GM18907 (cell line): Measurements from ENCODE around the gene ULK4.
"Not testable (repeated sequence)": the region's sequence is repeated elsewhere in the genome, so short reads cannot be mapped to it uniquely, and the experiment has no call there.

Experiments used
- ATAC-seq: cut with Tn5 transposase; IDR thresholded peaks from one replicate; pipeline ENCODE4 v1.9.1; 2021; ENCODE audit warnings: mild to moderate bottlenecking, moderate library complexity; ENCODE audit not compliant: unreplicated experiment

ULK4 gene

GRCh38 chr3:41651718-41652117 is 310.2 kb downstream of the ULK4 start:
- no peak for ATAC-seq

GRCh38 chr3:41650406-41650805 is 311.5 kb downstream of the ULK4 start:
- ATAC-seq = no peak

- ATAC-seq = no peak
These were observed 312.7 kb downstream of the ULK4 start for GRCh38 chr3:41649129-41649739.

GRCh38 chr3:41647730-41648129 is 314.2 kb downstream of the ULK4 start:
- ATAC-seq = not testable (repeated sequence)

- ATAC-seq = no peak
These were observed 321.8 kb downstream of the ULK4 start for GRCh38 chr3:41640076-41640475.

- no peak for ATAC-seq
These were observed 323.5 kb downstream of the ULK4 start for GRCh38 chr3:41638381-41638780.

GRCh38 chr3:41632700-41633099 is 329.2 kb downstream of the ULK4 start:
- no peak for ATAC-seq

GRCh38 chr3:41630708-41631107 is 331.2 kb downstream of the ULK4 start:
- no peak for ATAC-seq

GRCh38 chr3:41629986-41630385 is 331.9 kb downstream of the ULK4 start:
- no peak for ATAC-seq

GRCh38 chr3:41629072-41629471 is 332.8 kb downstream of the ULK4 start:
- ATAC-seq = no peak

GRCh38 chr3:41627477-41628087 is 334.3 kb downstream of the ULK4 start:
- ATAC-seq = no peak

GRCh38 chr3:41612853-41613252 is 349.1 kb downstream of the ULK4 start:
- no peak for ATAC-seq

- no peak for ATAC-seq
These were observed 350.9 kb downstream of the ULK4 start for GRCh38 chr3:41611008-41611407.

- no peak for ATAC-seq
These were observed 353.6 kb downstream of the ULK4 start for GRCh38 chr3:41608347-41608746.

GRCh38 chr3:41603807-41604206 is 358.1 kb downstream of the ULK4 start:
- no peak for ATAC-seq

- no peak for ATAC-seq
These were observed 359.8 kb downstream of the ULK4 start for GRCh38 chr3:41602121-41602520.

GRCh38 chr3:41601404-41601987 is 360.4 kb downstream of the ULK4 start:
- no peak for ATAC-seq

- ATAC-seq = no peak
These were observed 361.3 kb downstream of the ULK4 start for GRCh38 chr3:41600616-41601015.

- ATAC-seq = no peak
These were observed 362.8 kb downstream of the ULK4 start for GRCh38 chr3:41599127-41599484.

- no peak for ATAC-seq
These were observed 363.3 kb downstream of the ULK4 start for GRCh38 chr3:41598402-41599126.

- no peak for ATAC-seq
These were observed 368.1 kb downstream of the ULK4 start for GRCh38 chr3:41593774-41594173.
